Urothelium cell line (cell line): ENCODE results near the gene PRDM8.
A peak's percentile ranks its signal among the peaks of the same experiment; 100 is the strongest.

Experiments used
- DNase-seq: peaks from one replicate; pipeline ENCODE4 v3.0.0; 2011; ENCODE audit warnings: low spot score, mixed read lengths
- FAIRE-seq: peaks from 2 replicates; lab custom pipeline; 2011; peaks lifted over from hg19 to GRCh38; lab: Jason Lieb, UNC

The PRDM8 gene

DNA sequence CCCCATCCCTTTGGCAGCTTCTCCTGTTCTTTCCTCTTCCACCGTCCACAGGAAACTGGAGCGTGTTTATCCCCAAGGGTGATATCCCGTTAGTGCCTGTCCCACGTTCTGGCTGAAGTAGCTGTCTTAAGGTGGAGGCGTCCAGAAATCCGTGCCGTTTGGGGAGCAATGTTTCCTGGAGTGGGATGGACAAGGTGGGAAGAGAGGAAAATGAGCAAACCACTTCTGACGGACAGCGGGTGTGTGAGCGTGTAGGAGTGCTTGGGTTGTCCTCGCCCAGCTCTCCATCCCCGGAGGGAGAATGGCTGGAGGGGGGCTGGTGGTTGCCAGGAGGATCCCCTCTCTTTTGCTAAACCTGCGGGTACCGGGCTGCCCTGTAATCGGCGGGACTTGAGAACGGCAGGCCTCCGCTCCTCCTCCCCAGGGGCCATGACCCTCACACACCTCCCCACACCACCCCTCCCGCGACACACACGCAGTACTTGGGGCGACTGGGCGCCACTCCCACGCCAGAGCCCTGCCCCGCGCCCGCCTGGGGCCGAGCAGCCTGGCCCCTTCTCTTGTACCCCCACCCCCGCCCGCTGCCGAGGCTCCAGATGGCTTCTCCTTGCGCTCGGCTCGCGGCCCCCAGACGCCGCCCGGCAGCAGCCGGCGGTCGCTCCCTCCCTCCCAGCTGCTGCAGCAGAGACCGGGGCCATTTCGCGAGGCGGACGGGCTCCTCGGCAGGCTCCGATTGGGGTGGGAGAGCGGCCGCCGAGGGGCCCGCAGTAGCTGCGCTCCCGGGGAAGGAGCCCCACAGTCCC, 13.9 kb upstream of the PRDM8 start:
- peak; percentile 20 for DNase-seq
- FAIRE-seq, result no peak

- DNase-seq, result peak; percentile 94
- FAIRE-seq, result no peak
Observed at GRCh38 chr4:80184053-80184824, 13.1 kb upstream of the PRDM8 start.

- FAIRE-seq (no peak), DNase-seq (no peak)
Observed at GRCh38 chr4:80184825-80185756, 12.2 kb upstream of the PRDM8 start.

GRCh38 chr4:80185787-80186548, 11.3 kb upstream of the PRDM8 start:
- no peak for DNase-seq

GRCh38 chr4:80186676-80187075, 10.6 kb upstream of the PRDM8 start:
- no peak for DNase-seq
- no peak for FAIRE-seq

More at GRCh38 chr4:80185787-80186548, 11.3 kb upstream of the PRDM8 start:
- no peak for FAIRE-seq

- FAIRE-seq (no peak), DNase-seq (no peak)
Observed at GRCh38 chr4:80187677-80188076, 9.6 kb upstream of the PRDM8 start.

DNA sequence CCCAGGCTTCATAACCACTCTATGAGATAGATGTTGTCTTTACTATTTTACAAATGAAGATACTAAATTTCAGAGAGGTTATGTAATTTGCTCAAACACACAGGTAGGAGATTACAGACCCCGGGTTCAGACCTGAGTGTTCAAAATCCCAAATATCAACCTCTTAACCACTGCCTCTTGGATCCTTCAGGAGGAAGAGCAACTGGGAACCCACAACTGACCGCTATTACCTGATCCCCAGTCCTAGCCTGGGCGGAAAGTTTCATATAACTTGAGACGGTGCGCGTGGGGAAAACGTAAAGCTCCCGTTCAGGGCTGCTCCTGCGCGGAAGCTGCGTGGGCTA, 8.9 kb upstream of the PRDM8 start:
- FAIRE-seq (no peak), DNase-seq (no peak)

DNA sequence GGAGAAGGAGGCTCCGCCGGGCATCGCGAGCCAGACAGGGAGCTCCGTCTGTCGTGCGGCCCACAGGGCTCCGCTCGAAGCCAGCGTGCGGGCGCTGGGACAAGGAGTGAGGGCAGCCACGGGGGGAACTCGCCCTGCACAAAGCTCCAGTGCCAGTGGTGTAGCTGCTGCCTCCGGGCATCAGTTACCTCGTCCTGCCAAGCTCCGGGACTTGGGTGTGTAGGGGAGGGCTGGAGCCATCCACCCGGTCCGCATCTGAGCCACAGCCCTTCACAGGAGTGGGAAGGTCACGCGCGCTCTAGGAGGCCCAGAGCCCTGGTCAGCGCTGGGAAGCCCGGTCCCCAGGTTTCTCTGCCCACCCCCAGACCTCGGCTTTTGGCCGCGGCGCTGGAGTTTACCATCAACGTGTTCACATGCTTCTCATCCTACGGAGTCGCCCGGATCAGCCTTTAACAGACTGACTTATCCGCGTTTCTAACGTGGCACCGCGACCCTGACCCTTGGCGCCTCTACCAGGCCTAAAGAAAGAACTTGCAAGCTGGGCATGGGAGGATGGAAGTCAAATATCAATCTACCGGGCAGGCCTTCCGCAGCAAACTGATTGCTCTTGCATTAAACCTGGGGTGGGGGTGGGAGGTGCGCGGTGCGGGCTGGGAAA, 8.4 kb upstream of the PRDM8 start:
- no peak for DNase-seq
- no peak for FAIRE-seq

DNA sequence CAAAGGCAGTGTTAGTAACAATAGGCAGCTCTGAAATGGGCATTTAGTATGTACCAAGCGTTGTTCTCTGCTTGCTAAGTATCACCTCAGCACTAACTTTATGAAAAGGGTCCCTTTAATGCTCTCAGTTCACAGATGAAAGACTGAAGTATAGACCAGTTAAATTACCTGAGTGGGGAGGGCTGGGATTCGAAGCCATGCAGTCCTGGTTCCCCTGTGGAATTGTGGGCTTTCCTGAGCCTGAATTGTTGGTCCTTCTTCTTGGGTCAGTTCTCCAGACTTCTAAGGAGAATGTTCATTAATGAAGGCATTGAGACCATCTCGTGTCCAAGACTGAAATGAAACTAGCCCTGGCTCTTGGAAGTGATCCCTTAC, 7.7 kb upstream of the PRDM8 start:
- DNase-seq (no peak), FAIRE-seq (no peak)

DNA sequence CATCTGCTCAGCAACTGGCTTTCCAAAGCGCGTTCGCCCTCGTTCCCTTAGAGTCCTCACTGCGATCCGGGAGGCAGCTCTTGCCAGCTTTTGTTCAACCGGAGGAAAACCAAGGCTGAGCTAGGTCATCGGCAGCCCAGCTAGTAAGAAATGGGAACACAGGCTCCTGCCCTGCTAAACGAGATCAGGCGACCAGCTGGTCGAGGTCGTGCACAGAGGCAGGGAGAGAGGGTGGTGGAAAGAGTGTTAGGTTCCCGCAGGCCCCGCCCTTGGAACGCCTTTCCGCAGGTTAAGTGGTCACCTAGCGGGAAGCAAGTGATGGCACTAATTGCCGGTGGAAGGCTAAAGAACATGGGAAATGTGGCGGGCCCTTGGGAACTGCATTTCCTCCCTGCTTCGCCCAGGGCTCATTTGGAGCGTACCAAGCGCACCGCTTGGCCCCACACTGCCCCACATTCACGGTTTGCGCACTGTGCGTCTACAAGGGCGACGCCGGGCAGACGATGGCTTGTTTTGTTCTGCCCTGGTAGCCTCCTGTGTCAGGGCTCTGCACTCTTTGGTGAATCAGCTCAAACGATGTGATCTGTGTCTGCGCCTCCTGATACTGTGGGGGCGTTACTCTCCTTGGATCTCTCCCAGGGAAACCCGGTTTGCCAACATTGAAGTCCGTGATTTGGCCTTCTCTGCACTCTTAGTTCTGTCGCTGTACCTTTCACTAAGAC, 7.2 kb upstream of the PRDM8 start:
- FAIRE-seq, result no peak
- DNase-seq, result no peak

DNA sequence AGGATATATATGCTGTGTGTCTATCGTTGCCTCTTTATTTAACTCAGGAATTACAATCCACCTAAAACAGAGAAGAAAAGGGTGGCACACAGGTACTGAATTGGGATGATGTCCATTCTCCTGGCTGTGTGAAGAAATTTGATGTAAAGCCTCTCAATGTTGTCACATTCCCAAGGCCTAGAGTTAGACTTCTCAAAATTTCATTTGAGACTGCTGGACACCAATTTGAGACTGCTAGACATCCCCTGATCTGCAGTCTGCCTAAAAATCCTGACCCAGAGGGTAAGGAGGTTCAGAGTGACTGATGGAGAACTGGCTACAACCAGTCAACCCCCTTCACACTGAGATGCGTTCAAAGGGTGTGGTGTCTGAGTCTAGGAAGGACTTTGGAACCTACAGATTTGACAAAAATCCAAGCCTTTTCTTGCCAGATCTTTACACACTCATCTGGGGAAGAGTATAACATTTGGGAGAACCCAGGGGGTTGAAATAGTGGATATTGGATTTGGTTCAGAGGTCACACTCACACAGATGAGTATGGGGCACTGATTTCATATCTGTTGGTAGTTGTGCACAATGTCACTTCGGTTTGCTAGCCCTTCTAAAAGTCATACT, 4.9 kb upstream of the PRDM8 start:
- FAIRE-seq, result no peak
- DNase-seq, result no peak

DNA sequence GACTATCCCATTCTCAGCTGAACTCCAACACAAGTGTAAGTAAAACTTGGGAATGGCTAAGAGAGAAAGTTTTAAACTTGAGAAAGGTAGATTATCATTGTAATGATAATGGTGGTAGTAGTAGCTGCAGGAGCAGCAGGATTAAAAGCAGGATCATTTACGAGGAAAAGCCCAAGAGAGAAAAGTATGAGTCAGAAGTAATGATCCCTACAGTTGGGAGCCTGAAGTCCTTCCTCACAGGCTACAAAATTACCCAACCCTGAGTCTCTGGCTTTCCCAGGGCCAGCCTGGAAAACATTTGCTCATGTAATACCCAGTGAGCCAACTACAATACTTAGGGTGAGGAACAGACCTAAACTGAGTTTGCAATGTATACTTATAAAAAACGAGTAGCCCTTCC, 4.4 kb upstream of the PRDM8 start:
- DNase-seq (no peak), FAIRE-seq (no peak)

GRCh38 chr4:80195441-80196140, 1.7 kb upstream of the PRDM8 start:
- DNase-seq (no peak), FAIRE-seq (no peak)

DNA sequence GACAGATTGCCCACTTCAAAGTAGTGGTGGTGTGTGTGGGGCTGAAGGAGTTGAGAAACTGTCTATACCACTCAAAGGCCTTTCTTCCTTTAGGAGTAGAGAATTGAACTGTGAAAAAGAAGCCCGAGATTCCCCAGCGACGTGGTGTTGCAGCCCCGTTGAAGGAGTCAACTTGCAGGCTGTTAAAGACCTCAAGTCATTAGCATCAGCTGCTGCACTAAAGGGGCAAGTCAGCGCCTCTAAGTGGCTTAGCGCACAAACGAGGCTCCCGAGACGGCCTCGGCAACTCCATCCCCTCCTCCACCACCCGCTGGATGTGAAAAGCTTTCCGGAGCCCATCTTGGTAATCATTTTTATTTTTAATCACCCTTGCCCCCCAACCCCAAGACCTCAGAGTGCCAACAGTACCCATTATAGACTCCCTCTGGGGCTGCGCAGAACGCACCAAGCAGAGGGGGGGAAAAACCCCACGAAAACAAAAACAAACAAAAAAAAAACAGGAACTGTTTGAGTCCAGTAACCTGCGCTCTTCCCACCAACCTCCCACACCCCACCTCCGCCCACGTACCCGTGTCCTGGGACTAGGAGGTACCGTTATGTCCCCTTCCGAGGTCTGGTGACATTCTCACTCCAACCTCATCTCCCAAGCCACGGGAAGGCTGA, 913 bp upstream of the PRDM8 start:
- FAIRE-seq (no peak), DNase-seq (no peak)

- no peak for DNase-seq
- no peak for FAIRE-seq
Observed at GRCh38 chr4:80197601-80198440, 518 bp downstream of the PRDM8 start.

DNA sequence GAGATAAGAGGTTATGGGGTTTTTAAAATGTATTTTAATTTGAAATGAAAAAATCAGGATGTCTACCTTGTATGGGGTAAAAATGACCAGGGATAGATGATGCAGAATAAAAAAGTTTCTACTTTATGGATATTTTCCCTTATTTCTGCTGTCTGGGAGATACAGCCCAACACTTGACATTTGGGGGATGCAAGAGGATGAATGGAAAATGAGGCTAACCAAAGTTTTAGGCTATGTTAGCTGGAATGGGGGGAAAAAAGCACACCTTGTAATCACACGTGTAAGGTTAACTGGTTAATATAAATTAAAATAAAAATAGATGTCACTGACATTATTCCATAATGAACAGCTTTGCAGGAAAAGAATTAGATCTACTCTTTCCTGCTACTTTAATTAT, 1.1 kb downstream of the PRDM8 start:
- DNase-seq (no peak), FAIRE-seq (no peak)

DNA sequence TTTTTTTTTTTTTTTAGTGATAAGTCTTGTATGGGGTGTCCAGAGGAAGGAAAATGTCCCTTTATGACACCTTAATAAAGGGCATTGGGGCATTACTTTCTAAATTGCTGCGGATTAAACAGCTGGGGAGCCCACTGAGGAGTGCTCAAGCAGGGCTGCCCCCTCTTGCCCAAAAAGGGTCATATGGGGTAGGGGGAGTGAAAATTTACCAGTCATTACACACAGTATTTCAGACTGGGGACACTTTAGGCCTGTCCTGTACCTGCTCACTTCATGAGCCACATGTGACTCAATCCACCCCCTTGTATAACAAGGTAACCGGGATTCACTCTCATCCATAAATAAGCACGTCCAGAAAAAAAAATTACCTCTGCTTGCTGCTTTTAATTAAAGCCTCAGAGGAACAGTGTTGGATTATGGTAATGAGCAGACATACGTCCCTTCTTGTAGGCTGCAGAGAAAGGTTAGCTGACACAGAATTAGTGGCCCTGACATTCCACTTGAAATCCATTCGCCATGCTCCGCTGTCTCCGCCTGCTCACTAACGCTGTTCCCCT, 1.8 kb downstream of the PRDM8 start:
- FAIRE-seq (no peak), DNase-seq (no peak)
